Stomach (tissue), 4 donors: ENCODE results near the gene RXRA.

Experiments
- CTCF ChIP-seq, 7 experiments: fragments of 450-650 bp in 4 of 7; fragments of 200-600 bp in 3 of 7; sonication (generic) in 3 of 7; IDR thresholded peaks; one replicate each; pipeline ENCODE4 v1.5.1; 2016 to 2019; ENCODE audit warnings: antibody characterized with exemption in 7 of 7, control low read depth in 2 of 7, mild to moderate bottlenecking in 1 of 7
- EP300 ChIP-seq: sonication (generic); formaldehyde crosslinking; IDR thresholded peaks from one replicate; pipeline ENCODE4 v1.6.1; 2017; ENCODE audit warnings: antibody characterized with exemption
- POLR2A ChIP-seq, 4 donors: fragments of 450-650 bp; IDR thresholded peaks; one replicate each; pipeline ENCODE4 v1.6.1; 2016; ENCODE audit warnings: antibody characterized with exemption in 4 of 4, control low read depth in 2 of 4, mild to moderate bottlenecking in 1 of 4, moderate library complexity in 1 of 4
- POLR2AphosphoS5 ChIP-seq, 3 donors: sonication (generic); formaldehyde crosslinking; IDR thresholded peaks; one replicate each; pipeline ENCODE4 v1.6.1; 2016; ENCODE audit warnings: antibody characterized with exemption in 3 of 3

- TF ChIP-seq CTCF (IDR thresholded peaks at IDR 0.05), result no peak
- TF ChIP-seq POLR2A (IDR thresholded peaks at IDR 0.05), result no peak
- TF ChIP-seq POLR2AphosphoS5 (IDR thresholded peaks at IDR 0.05), result no peak
- no peak for TF ChIP-seq EP300
Measured at GRCh38 chr9:134367061-134367460, 40.8 kb downstream of the RXRA start.
